Measurements from ENCODE around the gene KXD1. TPM values are rescaled to one million over a fixed set of nuclear protein-coding genes. Genes with fewer than 3 reads are reported as not detected.

KXD1 gene
- total and polyA plus RNA-seq, 3 donors from 2014 or later = 124 to 163 (median 133) TPM

DNA sequence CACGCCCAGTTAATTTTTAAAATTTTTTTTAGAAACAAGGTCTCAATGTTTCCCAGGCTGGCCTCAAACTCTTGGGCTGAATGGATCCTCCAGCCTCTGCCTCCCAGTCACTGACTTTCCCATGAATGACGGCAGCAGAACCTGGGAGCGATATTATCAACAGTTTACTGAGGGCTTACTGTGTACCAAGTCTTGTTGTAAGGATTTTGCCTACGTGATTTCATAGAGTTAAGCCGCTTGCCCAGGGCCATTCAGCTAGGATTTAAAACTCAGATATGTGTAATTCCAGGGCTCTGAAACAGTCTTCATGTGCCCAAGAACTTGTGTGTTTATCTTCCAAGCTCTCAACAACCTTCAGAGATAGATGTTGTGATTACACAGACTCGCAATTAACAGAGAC lies 6.0 kb upstream of the KXD1 start:
- intact Hi-C loops (cut with DNase I; ENCODE audit: low total_unique reads) = no loop called here
- no peak for TF ChIP-seq POLR2A (IDR thresholded peaks at IDR 0.05)
- TF ChIP-seq, protein P1, sequence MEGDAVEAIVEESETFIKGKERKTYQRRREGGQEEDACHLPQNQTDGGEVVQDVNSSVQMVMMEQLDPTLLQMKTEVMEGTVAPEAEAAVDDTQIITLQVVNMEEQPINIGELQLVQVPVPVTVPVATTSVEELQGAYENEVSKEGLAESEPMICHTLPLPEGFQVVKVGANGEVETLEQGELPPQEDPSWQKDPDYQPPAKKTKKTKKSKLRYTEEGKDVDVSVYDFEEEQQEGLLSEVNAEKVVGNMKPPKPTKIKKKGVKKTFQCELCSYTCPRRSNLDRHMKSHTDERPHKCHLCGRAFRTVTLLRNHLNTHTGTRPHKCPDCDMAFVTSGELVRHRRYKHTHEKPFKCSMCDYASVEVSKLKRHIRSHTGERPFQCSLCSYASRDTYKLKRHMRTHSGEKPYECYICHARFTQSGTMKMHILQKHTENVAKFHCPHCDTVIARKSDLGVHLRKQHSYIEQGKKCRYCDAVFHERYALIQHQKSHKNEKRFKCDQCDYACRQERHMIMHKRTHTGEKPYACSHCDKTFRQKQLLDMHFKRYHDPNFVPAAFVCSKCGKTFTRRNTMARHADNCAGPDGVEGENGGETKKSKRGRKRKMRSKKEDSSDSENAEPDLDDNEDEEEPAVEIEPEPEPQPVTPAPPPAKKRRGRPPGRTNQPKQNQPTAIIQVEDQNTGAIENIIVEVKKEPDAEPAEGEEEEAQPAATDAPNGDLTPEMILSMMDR (IDR thresholded peaks at IDR 0.05) = no peak
- WGBS, 2 donors = 74% methylated on average over 5 to 6 of the region's 6 CpGs

DNA sequence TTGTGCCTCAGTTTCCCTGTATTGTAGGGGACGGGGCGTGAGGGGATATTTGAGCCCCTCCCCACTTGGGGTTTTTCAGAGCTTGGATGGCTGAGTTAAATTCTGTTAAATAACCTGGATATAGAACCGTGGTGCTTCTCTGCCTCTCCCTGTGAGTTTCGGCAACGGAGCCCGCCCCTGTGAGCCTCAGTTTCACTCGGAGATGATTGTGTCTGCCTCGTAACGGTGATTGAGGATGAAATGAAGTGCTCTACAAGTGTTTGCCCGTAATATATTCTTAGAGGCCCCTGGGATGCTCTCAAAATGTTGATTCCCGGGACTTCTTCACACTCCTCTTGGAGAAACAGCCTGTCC lies 509 bp downstream of the KXD1 start:
- intact Hi-C loops (cut with DNase I; ENCODE audit: low total_unique reads) = no loop called here
- no peak for DNase-seq
- TF ChIP-seq POLR2A (IDR thresholded peaks at IDR 0.05) = no peak
- TF ChIP-seq, protein P1 (IDR thresholded peaks at IDR 0.05) = no peak
- Histone ChIP-seq H3K36me3 (ENCODE audit: low read depth, missing control alignments) (no peaks in the 10 kb centered on the region), H3K4me1 (peaks cover 13% of the 10 kb centered on the region), H3K27me3 (no peaks in the 10 kb centered on the region), H3K9me3 (no peaks in the 10 kb centered on the region), H3K4me3 (peak overlapping the region; percentile 79 to 94), H3K27ac (peak overlapping the region; percentile 93 to 94)
- WGBS, 2 donors = 0 to 2% methylated on average over 11 of the region's 11 CpGs

More for the DNA sequence above, 6.0 kb upstream of the KXD1 start:
- no peaks in the 10 kb centered on the region for H3K36me3 ChIP-seq (ENCODE audit: low read depth, missing control alignments)
- DNase-seq = no peak
- H3K4me3 ChIP-seq = no peak overlapping the region
- no peaks in the 10 kb centered on the region for H3K27me3 ChIP-seq
- no peaks in the 10 kb centered on the region for H3K9me3 ChIP-seq
- H3K4me1 ChIP-seq = no peaks in the 10 kb centered on the region
- no peak overlapping the region for H3K27ac ChIP-seq

DNA sequence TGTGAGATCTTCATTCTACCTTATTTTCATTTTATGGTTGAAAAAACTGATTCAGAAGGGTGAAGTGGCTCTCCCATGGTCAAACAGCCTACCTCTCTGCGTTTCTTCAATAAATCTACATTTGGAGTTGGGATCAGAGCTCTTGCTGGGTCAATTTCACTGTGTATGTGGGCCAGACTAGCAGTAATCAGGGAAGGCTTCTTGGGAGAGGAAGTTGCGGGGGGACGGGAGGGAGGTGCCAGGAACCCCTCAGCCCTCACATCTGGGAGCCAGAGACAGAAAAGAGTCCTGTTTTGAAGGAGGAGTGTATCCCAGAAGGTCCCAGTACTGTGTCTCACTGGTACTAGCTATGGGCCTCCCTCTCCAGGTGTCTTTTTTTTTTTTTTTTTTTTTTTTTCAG lies 934 bp downstream of the KXD1 start:
- peaks cover 13% of the 10 kb centered on the region for H3K4me1 ChIP-seq
- H3K27ac ChIP-seq = peak overlapping the region; percentile 93 to 94
- TF ChIP-seq, protein P1 (IDR thresholded peaks at IDR 0.05) = no peak
- TF ChIP-seq POLR2A (IDR thresholded peaks at IDR 0.05) = no peak
- intact Hi-C loops (cut with DNase I; ENCODE audit: low total_unique reads) = no loop called here
- no peaks in the 10 kb centered on the region for H3K9me3 ChIP-seq
- DNase-seq = no peak
- H3K4me3 ChIP-seq = peak overlapping the region; percentile 79 to 94
- 30 to 36% methylated on average over 3 of the region's 3 CpGs for WGBS, 2 donors
- no peaks in the 10 kb centered on the region for H3K27me3 ChIP-seq
- no peaks in the 10 kb centered on the region for H3K36me3 ChIP-seq (ENCODE audit: low read depth, missing control alignments)

DNA sequence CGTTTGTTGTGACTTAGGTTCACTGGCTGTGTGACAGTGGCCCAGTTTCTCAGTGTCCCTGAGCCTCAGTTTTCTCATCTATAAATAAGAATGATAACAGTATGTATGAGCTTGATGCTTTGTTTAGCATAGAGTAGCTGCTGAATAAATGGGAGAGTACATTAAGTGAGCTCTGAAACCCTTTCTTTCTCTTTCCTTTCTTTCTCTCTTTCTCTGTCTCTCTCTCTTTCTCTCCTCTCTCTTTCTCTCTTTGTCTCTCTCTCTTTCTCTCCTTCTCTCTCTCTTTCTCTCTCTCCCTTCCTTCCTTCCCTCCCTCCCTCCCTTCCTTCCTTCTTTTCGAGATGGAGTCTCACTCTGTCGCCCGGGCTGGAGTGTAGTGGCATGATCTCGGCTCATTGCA lies 2.0 kb downstream of the KXD1 start:
- peaks cover 13% of the 10 kb centered on the region for H3K4me1 ChIP-seq
- no peak overlapping the region for H3K4me3 ChIP-seq
- intact Hi-C loops (cut with DNase I; ENCODE audit: low total_unique reads) = no loop called here
- 69% methylated on average over 5 of the region's 5 CpGs for WGBS, 2 donors
- no peaks in the 10 kb centered on the region for H3K9me3 ChIP-seq
- H3K27me3 ChIP-seq = no peaks in the 10 kb centered on the region
- no peak for DNase-seq
- TF ChIP-seq POLR2A (IDR thresholded peaks at IDR 0.05) = no peak
- TF ChIP-seq, protein P1 (IDR thresholded peaks at IDR 0.05) = no peak
- H3K36me3 ChIP-seq (ENCODE audit: low read depth, missing control alignments) = no peaks in the 10 kb centered on the region
- H3K27ac ChIP-seq = peak overlapping the region; percentile 67 to 69

DNA sequence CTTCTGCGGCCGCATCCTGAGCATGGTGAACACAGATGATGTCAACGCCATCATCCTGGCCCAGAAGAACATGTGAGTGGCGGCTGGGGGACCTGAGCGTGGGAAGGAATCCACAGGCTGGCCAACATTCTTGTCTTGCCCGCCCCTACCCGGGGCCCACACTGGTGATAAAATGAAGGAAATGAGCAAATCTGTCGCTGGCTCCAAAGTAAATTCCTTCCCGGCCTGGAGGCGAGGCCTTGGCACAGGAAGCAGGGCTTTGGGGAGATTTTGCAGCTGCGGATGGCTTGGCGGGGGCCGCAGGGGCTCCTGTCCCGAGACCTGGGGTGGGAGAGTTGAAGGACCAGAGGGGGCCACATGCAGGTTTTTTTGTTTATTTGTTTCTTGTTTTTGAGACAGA lies 4.4 kb downstream of the KXD1 start:
- Histone ChIP-seq H3K27ac (peak overlapping the region; percentile 67 to 77), H3K4me1 (peaks cover 13% of the 10 kb centered on the region), H3K27me3 (no peaks in the 10 kb centered on the region), H3K36me3 (ENCODE audit: low read depth, missing control alignments) (no peaks in the 10 kb centered on the region), H3K4me3 (no peak overlapping the region), H3K9me3 (no peaks in the 10 kb centered on the region)
- intact Hi-C loops (cut with DNase I; ENCODE audit: low total_unique reads) = no loop called here
- WGBS, 2 donors = 63 to 82% methylated on average over 14 of the region's 14 CpGs
- no peak for DNase-seq
- TF ChIP-seq POLR2A (IDR thresholded peaks at IDR 0.05) = no peak
- TF ChIP-seq, protein P1 (IDR thresholded peaks at IDR 0.05) = no peak
